Measurements from ENCODE around the gene CSNK1G1.
A peak's percentile ranks its signal among the peaks of the same experiment; 100 is the strongest.

Gene CSNK1G1

DNA sequence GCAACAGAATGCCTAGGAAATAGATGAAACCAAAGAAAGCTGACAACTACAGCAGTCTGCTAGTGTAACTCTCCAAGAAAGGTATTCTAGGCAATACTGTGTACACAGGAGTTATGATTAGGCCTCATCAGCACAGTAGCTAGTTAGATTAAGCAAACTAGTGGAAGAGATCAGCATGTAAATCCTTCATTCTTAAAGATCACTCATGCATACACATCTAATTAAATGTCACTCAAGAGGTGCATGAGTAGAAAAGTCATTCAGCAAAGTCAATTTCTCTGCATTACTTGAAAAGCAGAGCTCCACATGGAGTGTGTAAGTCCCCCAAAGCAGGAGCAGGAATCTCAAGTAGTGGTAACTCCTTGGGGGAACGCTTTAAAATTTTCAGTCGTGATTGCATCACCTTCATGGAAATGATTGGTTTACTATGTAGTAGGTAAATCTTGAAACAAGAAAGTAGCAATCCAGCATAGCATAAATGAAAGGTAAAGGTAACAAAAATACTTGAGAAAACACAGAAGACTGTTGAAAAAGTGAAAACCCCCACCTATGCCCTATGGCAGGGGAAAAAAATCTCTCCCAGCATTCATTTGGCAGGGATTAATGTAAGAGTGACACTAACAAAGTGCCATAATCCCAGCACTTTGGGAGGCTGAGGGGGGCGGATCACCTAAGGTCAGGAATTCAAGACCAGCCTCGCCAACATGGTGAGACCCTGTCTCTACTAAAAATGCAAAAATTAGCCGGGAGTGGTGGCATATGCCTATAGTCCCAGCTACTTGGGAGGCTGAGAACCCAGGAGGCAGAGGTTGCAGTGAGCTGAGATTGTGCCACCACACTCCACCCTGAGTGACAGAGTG lies 163.8 kb downstream of the CSNK1G1 start:
- no peak for DNase-seq (ENCODE audit: low read depth)

DNA sequence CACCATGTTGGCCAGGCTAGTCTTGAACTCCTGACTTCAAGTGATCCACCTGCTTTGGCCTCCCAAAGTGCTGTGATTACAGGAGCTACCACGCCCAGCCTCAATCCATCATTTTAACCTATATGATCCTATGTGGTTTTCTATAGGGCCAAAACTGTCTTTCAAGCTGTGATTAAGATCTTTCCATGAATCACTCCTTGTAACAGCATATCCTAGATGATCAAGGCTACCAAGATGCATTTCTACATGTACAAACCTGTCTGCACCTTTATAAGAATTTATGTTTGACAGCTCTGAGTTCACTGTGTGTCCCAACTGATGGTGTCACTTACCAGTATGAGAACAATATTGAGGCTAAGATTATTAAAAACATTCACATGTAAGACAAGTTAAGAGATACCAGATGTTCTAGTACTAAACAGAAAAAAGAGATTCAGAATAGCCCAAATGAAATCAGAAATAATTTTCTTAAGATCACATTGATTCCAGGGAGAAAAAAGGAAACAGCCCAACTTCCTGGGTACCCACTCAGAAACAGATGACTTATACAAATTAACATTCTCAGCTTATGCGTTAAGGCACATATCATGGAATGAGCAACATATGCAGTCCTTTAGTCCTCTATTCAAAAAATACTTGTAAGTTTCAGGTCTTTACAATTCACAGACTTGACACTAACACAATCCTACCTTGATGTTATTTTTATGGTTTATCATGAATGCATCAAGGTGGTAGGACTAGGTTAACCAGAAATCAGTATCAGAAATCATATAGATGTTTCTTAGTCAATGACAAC lies 168.4 kb downstream of the CSNK1G1 start:
- no peak for DNase-seq (ENCODE audit: low read depth)

- DNase-seq (ENCODE audit: low read depth) = no peak
These were observed 170.6 kb downstream of the CSNK1G1 start for GRCh38 chr15:64185146-64185911.

DNA sequence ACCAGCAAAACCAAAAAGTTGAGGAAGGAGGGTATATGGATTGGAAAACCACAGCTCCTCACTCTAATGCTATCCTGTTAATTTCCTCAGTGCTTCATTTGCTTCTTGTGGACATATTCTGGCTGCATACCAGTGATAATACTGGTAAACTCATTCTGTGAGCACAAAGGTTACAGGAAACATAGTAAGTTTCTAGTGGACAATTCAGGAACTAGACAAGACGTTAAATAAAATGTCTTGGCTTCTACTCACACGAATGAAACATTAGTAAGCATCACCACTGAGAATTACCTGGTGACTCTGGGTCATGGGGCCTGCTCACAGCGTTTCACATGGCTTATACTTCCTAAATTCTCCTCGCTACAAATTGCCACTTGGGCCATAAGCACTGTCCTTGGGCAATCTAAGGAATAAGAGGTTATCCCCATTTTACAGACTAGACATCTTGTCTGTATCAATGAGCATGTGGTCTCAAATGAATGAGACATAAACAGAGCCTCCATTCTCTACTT lies 173.1 kb downstream of the CSNK1G1 start:
- DNase-seq (ENCODE audit: low read depth) = no peak

GRCh38 chr15:64180235-64180824 lies 175.6 kb downstream of the CSNK1G1 start:
- DNase-seq (ENCODE audit: low read depth) = no peak

- no peak for DNase-seq (ENCODE audit: low read depth)
These were observed 189.7 kb downstream of the CSNK1G1 start for GRCh38 chr15:64166102-64166890.

DNA sequence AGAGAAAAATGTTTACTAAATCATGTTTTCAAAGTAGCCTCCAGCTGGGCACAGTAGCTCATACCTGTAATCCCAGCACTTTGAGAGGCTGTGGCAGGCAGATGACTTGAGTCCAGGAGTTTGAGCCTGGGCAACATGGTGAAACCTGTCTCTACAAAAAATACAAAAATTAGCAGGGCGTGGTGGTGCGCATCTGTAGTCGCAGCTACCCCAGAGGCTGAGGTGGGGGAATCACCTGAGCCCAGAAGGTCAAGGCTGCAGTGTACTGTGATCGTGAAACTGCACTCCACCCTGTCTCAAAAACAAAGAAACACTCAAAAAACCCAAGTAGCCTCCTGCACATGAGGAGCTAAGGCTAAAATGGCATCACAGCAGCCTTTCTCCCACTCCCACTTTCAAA lies 191.5 kb downstream of the CSNK1G1 start:
- DNase-seq (ENCODE audit: low read depth) = no peak

- no peak for DNase-seq (ENCODE audit: low read depth)
These were observed 192.2 kb downstream of the CSNK1G1 start for GRCh38 chr15:64163659-64164362.

GRCh38 chr15:64162869-64163658 lies 192.9 kb downstream of the CSNK1G1 start, which contains the start of gene PPIB:
TSS of gene PPIB (minus strand) at chr15:64163022. CDS start at chr15:64162986, 36 bp downstream.
- DNase-seq (ENCODE audit: low read depth) = peak; percentile 96

- DNase-seq (ENCODE audit: low read depth) = no peak
These were observed 193.5 kb downstream of the CSNK1G1 start for GRCh38 chr15:64162478-64162868.

- DNase-seq (ENCODE audit: low read depth) = no peak
These were observed 194.1 kb downstream of the CSNK1G1 start for GRCh38 chr15:64161688-64162477.

DNA sequence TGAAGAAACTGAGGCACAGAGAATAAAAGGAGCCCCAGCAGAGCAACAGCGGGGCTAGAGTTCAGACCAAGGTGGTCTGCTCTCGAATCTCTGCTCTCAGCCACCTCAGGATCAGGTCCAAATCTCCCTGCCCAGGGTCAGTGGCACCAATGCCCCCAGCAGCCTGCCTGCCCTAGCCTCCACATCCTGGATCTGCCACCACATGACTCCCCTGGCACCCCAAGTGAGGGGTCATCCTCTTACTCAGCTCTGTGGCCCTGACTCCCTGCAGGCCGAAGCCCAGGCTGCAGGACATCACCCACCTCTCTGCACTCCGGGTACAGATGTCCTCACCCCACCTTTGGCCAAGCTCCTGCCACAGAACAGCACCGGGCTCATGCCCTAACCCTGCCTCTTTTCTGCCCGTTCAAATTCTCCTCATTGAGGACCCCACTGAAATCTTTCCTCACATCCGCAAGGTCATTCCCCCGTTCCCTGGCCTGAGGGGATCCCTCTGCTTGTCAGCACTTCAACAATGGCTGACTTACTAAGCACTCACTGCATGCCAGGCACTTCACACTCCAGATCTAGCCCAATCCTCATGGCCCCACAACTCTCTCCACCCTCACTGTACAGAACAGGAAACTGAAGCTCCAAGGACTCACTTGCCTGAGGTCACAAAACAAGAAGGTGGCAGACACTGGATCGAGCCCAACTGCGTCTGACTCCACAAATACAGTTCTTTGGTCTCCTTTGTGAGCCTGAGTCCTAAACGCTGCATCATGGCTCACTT lies 197.4 kb downstream of the CSNK1G1 start:
- no peak for DNase-seq (ENCODE audit: low read depth)

- DNase-seq (ENCODE audit: low read depth) = no peak
These were observed 198.3 kb downstream of the CSNK1G1 start for GRCh38 chr15:64157599-64158125.

DNA sequence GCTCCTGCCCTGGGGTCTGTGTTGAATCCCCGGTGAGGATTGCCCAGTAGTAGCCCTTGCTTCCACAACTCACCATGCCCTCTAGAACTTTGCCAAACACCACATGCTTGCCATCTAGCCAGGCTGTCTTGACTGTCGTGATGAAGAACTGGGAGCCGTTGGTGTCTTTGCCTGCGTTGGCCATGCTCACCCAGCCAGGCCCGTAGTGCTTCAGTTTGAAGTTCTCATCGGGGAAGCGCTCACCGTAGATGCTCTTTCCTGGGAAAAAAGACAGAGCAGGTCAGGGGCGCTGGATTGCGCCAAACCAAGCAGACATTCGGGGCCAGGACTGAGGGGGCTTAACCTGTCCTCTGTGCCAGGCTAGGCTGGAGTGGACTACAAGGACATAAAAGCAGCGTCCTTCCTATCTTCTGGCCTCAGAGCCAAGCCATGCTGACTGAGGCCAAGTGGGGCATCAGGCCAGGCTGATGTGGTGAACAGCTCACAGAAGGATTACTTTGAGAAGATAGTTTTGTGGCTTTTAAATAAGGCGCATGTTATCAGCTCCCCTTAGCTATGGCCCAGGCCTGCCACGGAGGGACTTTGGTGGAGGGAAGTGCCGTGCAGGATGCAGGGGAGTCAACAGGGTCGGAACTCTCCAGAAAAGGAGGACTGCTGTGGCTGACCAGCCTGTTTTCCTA lies 199.2 kb downstream of the CSNK1G1 start:
- DNase-seq (ENCODE audit: low read depth) = no peak

GRCh38 chr15:64155802-64156651 lies 199.9 kb downstream of the CSNK1G1 start:
- DNase-seq (ENCODE audit: low read depth) = no peak
